Colonic mucosa (tissue), 4 donors: Measurements from ENCODE around the gene CDH2. TPM values are rescaled to one million over a fixed set of nuclear protein-coding genes. Genes with fewer than 3 reads are reported as not detected.

Experiments
- DNase-seq: peaks from one replicate; pipeline ENCODE4 v3.0.0-alpha.2; 2020
- H3K27ac ChIP-seq: fragments of 200-600 bp; one replicate; pipeline ENCODE4 v1.8.0; 2021
- H3K27me3 ChIP-seq: fragments of 200-600 bp; one replicate; pipeline ENCODE4 v1.8.0; 2021
- H3K36me3 ChIP-seq: fragments of 200-600 bp; one replicate; pipeline ENCODE4 v1.8.0; 2021
- H3K4me1 ChIP-seq: fragments of 200-600 bp; one replicate; pipeline ENCODE4 v1.8.0; 2021; ENCODE audit warnings: mild to moderate bottlenecking
- H3K4me3 ChIP-seq: fragments of 200-600 bp; one replicate; pipeline ENCODE4 v1.8.0; 2021
- H3K9ac ChIP-seq, 2 donors: one replicate each; pipeline ENCODE4 v1.7.0; 2013; ENCODE audit warnings: control low read depth in 2 of 2, low read depth in 2 of 2, low read length in 2 of 2
- H3K9me3 ChIP-seq: fragments of 200-600 bp; one replicate; pipeline ENCODE4 v1.8.0; 2021
- CTCF ChIP-seq: fragments of 200-600 bp; IDR thresholded peaks from one replicate; pipeline ENCODE4 v1.8.0; 2022; ENCODE audit warnings: antibody characterized with exemption, mild to moderate bottlenecking
- intact Hi-C: fragments of 100-400 bp; cut with DNase I; formaldehyde crosslinking; loops from one replicate; pipeline ENCODE4 v1.14.1; 2022
- total RNA-seq, 2 donors: library from RNA; stranded (reverse); fragmentation: NEBNext Ultra II Directional in 1 of 2; extraction: Animal tissue kit (Norgen Biotek cat#: 25700) in 1 of 2; gene quantifications; one replicate each; pipeline ENCODE4 v1.2.1, GENCODE V29; 2021
- donor health status: healthy.
- donor health status: DM: no; HTN: no; CAD: no.
- donor health status: DM: no; HTN: no; CAD: no.

The CDH2 gene
- total RNA-seq, 2 donors from 2014 or later, result 0.84 to 1.4 TPM

GRCh38 chr18:28013066-28013465, 163.9 kb downstream of the CDH2 start:
- H3K27me3 ChIP-seq, result no peaks in the 10 kb centered on the region
- intact Hi-C loops, result no loop called here
- H3K36me3 ChIP-seq, result no peaks in the 10 kb centered on the region
- no peak for DNase-seq
- no peaks in the 10 kb centered on the region for H3K9me3 ChIP-seq
- H3K4me3 ChIP-seq, result no peak overlapping the region
- no peak overlapping the region for H3K27ac ChIP-seq
- H3K4me1 ChIP-seq, result no peaks in the 10 kb centered on the region
- no peak for TF ChIP-seq CTCF
- H3K9ac ChIP-seq, result no peak overlapping the region

GRCh38 chr18:28012336-28012735, 164.6 kb downstream of the CDH2 start:
- no peaks in the 10 kb centered on the region for H3K36me3 ChIP-seq

GRCh38 chr18:28009589-28009988, 167.3 kb downstream of the CDH2 start:
- DNase-seq, result no peak

More at GRCh38 chr18:28012336-28012735, 164.6 kb downstream of the CDH2 start:
- H3K4me1 ChIP-seq, result no peaks in the 10 kb centered on the region
- TF ChIP-seq CTCF, result no peak
- no peaks in the 10 kb centered on the region for H3K9me3 ChIP-seq
- no peaks in the 10 kb centered on the region for H3K27me3 ChIP-seq
- intact Hi-C loops, result no loop called here
- DNase-seq, result no peak
- no peak overlapping the region for H3K27ac ChIP-seq
- H3K4me3 ChIP-seq, result no peak overlapping the region
- H3K9ac ChIP-seq, result no peak overlapping the region

GRCh38 chr18:28007841-28008240, 169.1 kb downstream of the CDH2 start:
- no peaks in the 10 kb centered on the region for H3K9me3 ChIP-seq
- H3K4me1 ChIP-seq, result no peaks in the 10 kb centered on the region
- no peaks in the 10 kb centered on the region for H3K27me3 ChIP-seq
- H3K27ac ChIP-seq, result no peak overlapping the region
- H3K9ac ChIP-seq, result no peak overlapping the region
- H3K4me3 ChIP-seq, result no peak overlapping the region
- DNase-seq, result no peak
- no peak for TF ChIP-seq CTCF
- H3K36me3 ChIP-seq, result no peaks in the 10 kb centered on the region
- intact Hi-C loops, result no loop called here

More at GRCh38 chr18:28009589-28009988, 167.3 kb downstream of the CDH2 start:
- Histone ChIP-seq H3K36me3 (no peaks in the 10 kb centered on the region), H3K9ac (no peak overlapping the region), H3K4me3 (no peak overlapping the region), H3K27me3 (no peaks in the 10 kb centered on the region), H3K4me1 (no peaks in the 10 kb centered on the region), H3K9me3 (no peaks in the 10 kb centered on the region), H3K27ac (no peak overlapping the region)
- TF ChIP-seq CTCF, result no peak
- intact Hi-C loops, result no loop called here

GRCh38 chr18:28005164-28005563, 171.8 kb downstream of the CDH2 start:
- Histone ChIP-seq H3K9me3 (no peaks in the 10 kb centered on the region), H3K9ac (no peak overlapping the region), H3K27ac (no peak overlapping the region), H3K27me3 (no peaks in the 10 kb centered on the region), H3K36me3 (no peaks in the 10 kb centered on the region), H3K4me3 (no peak overlapping the region), H3K4me1 (no peaks in the 10 kb centered on the region)
- TF ChIP-seq CTCF, result no peak
- DNase-seq, result no peak
- intact Hi-C loops, result no loop called here

- no peak for TF ChIP-seq CTCF
- DNase-seq, result no peak
- H3K36me3 ChIP-seq, result no peaks in the 10 kb centered on the region
- H3K27me3 ChIP-seq, result no peaks in the 10 kb centered on the region
- H3K4me3 ChIP-seq, result no peak overlapping the region
- intact Hi-C loops, result no loop called here
- H3K27ac ChIP-seq, result no peak overlapping the region
- no peaks in the 10 kb centered on the region for H3K4me1 ChIP-seq
- no peak overlapping the region for H3K9ac ChIP-seq
- no peaks in the 10 kb centered on the region for H3K9me3 ChIP-seq
Observed at GRCh38 chr18:28004606-28005005, 172.3 kb downstream of the CDH2 start.
